ENCODE results near the gene PTCH2. TPM values are rescaled to one million over a fixed set of nuclear protein-coding genes. Genes with fewer than 3 reads are reported as not detected.

Gene PTCH2
- total RNA-seq, 1 experiment from 2014 or later, result not detected

DNA sequence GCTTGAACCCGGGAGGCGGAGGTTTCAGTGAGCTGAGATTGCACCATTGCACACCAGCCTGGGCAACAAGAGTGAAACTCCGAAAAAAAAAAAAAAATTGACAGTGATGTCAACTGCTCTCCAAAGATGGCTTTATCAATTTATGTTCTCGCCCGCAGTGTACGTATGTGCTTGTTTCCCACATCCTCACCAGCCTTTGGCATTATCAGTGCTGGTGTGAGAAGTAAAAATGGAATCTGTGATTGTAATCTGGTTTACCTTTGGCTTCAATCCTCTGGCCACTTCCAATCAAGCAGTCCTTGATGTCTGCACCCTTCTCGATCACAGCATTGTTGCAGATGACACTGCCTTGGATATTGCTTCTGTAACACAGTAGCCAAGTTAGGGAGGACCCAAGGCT, 14.4 kb upstream of the PTCH2 start:
- Histone ChIP-seq H3K4me3 (ENCODE audit: low read length) (no peak overlapping the region), H3K36me3 (ENCODE audit: low read depth, low read length) (0 out of 2 replicates have a peak, but pooled peaks cover 6% of the 10 kb centered on the region), H3F3A (ENCODE audit: low read length, unreplicated experiment) (no peaks in the 10 kb centered on the region), H2AFZ (ENCODE audit: low read length) (no peak overlapping the region), H3K4me1 (ENCODE audit: insufficient read depth, low read length) (no peaks in the 10 kb centered on the region), H4K20me1 (ENCODE audit: low read length) (no peaks in the 10 kb centered on the region), H3K79me2 (ENCODE audit: low read length) (no peaks in the 10 kb centered on the region), H3K9ac (ENCODE audit: low read length) (no peak overlapping the region), H3K27ac (ENCODE audit: low read length) (no peak overlapping the region), H3K27me3 (ENCODE audit: low read length) (no peaks in the 10 kb centered on the region), H3K4me2 (ENCODE audit: low read length) (no peak overlapping the region), H3K9me2 (replicated peaks; ENCODE audit: low read length) (no peaks in the 10 kb centered on the region), H3K9me3 (ENCODE audit: low read length) (no peaks in the 10 kb centered on the region)
- BruUV-seq (replicated peaks), result no TSS peak
- intact Hi-C loops (cut with micrococcal nuclease), result no loop called here
- ChIA-PET POLR2A (ENCODE audit: unreplicated experiment) (no interaction called here), CTCF (no interaction called here)
- TF ChIP-seq EZH2 (IDR thresholded peaks at IDR 0.05; ENCODE audit: low read length, unreplicated experiment) (no peak), EZH2phosphoT487 (IDR thresholded peaks at IDR 0.05; ENCODE audit: borderline replicate concordance, low read length) (no peak), CTCF (conservative IDR thresholded peaks at IDR 0.05; ENCODE audit: low read depth, low read length) (no peak)
- DNase-seq (no peak), ATAC-seq (no peak)

DNA sequence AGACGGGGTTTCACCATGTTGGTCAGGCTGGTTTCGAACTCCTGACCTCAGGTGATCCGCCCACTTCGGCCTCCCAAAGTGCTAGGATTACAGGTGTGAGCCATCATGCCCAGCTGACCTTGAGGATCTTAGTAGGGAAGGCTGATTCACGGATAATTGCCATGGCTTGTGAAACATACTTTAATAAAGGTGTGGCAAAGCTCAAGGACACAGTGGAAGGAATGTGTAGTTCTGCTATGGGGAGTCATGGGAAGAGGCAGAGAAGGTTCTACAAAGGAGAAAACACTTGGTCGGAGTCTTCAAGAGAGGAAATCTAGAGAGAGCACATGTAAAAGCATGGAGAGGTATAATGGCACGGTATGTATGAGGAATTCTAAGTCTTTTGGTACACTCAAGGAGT, 12.7 kb upstream of the PTCH2 start:
- ChIA-PET POLR2A (ENCODE audit: unreplicated experiment) (interaction anchor here (0.6 kb wide), 1 partner anchor 84 kb away, joined by 5 read pairs; no protein-coding TSS in a partner anchor), CTCF (no interaction called here)
- Histone ChIP-seq H3K27me3 (ENCODE audit: low read length) (no peaks in the 10 kb centered on the region), H3K4me1 (ENCODE audit: insufficient read depth, low read length) (no peaks in the 10 kb centered on the region), H3K4me2 (ENCODE audit: low read length) (no peak overlapping the region), H3F3A (ENCODE audit: low read length, unreplicated experiment) (no peaks in the 10 kb centered on the region), H3K79me2 (ENCODE audit: low read length) (no peaks in the 10 kb centered on the region), H3K36me3 (ENCODE audit: low read depth, low read length) (0 out of 2 replicates have a peak, but pooled peaks cover 6% of the 10 kb centered on the region), H3K9ac (ENCODE audit: low read length) (no peak overlapping the region), H2AFZ (ENCODE audit: low read length) (no peak overlapping the region), H3K9me2 (replicated peaks; ENCODE audit: low read length) (no peaks in the 10 kb centered on the region), H4K20me1 (ENCODE audit: low read length) (no peaks in the 10 kb centered on the region), H3K9me3 (ENCODE audit: low read length) (no peaks in the 10 kb centered on the region), H3K4me3 (ENCODE audit: low read length) (no peak overlapping the region), H3K27ac (ENCODE audit: low read length) (no peak overlapping the region)
- intact Hi-C loops (cut with micrococcal nuclease), result no loop called here
- DNase-seq (no peak), ATAC-seq (no peak)
- no TSS peak for BruUV-seq (replicated peaks)
- TF ChIP-seq CTCF (conservative IDR thresholded peaks at IDR 0.05; ENCODE audit: low read depth, low read length) (no peak), EZH2phosphoT487 (IDR thresholded peaks at IDR 0.05; ENCODE audit: borderline replicate concordance, low read length) (no peak), EZH2 (IDR thresholded peaks at IDR 0.05; ENCODE audit: low read length, unreplicated experiment) (no peak)

DNA sequence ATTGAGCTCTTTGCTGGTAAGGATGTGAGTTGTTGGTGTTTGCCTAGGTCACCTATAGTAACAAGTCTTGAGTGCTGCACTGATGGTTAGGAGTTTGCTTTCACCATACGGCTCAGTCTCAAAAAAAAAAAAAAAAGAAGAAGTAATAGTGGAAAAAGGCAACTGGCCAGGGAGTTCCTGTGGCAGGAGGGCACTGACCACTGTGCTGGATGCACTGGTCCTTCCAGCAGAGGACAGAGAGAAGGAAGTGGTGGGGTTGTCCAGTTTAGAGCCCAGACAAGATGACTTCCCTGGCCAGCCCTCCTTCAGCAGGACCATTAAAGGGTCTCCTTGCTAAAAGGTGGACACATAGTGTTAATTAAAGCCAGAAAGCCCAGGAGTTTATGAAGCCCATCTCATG, 11.9 kb upstream of the PTCH2 start:
- Histone ChIP-seq H3K9me2 (replicated peaks; ENCODE audit: low read length) (no peaks in the 10 kb centered on the region), H3K79me2 (ENCODE audit: low read length) (no peaks in the 10 kb centered on the region), H3K27me3 (ENCODE audit: low read length) (no peaks in the 10 kb centered on the region), H2AFZ (ENCODE audit: low read length) (no peak overlapping the region), H3K4me1 (ENCODE audit: insufficient read depth, low read length) (no peaks in the 10 kb centered on the region), H3K9me3 (ENCODE audit: low read length) (no peaks in the 10 kb centered on the region), H3K4me3 (ENCODE audit: low read length) (no peak overlapping the region), H4K20me1 (ENCODE audit: low read length) (no peaks in the 10 kb centered on the region), H3K9ac (ENCODE audit: low read length) (no peak overlapping the region), H3F3A (ENCODE audit: low read length, unreplicated experiment) (no peaks in the 10 kb centered on the region), H3K36me3 (ENCODE audit: low read depth, low read length) (0 out of 2 replicates have a peak, but pooled peaks cover 6% of the 10 kb centered on the region), H3K27ac (ENCODE audit: low read length) (no peak overlapping the region), H3K4me2 (ENCODE audit: low read length) (no peak overlapping the region)
- no TSS peak for BruUV-seq (replicated peaks)
- TF ChIP-seq EZH2phosphoT487 (IDR thresholded peaks at IDR 0.05; ENCODE audit: borderline replicate concordance, low read length) (no peak), EZH2 (IDR thresholded peaks at IDR 0.05; ENCODE audit: low read length, unreplicated experiment) (no peak), CTCF (conservative IDR thresholded peaks at IDR 0.05; ENCODE audit: low read depth, low read length) (no peak)
- intact Hi-C loops (cut with micrococcal nuclease), result no loop called here
- POLR2A ChIA-PET (ENCODE audit: unreplicated experiment), result no interaction called here
- ATAC-seq, result no peak
- no peak for DNase-seq
- CTCF ChIA-PET, result interaction anchor here (0.6 kb wide), 1 partner anchor 444 kb away, joined by 3 read pairs; no protein-coding TSS in a partner anchor
